Activated gamma-delta T cell treated with Interleukin-2 at 50 U/mL for 16 hours (primary cell): Measurements from ENCODE around the gene PNMA8A.

ENCODE experiments used
- DNase-seq: peaks from one replicate; pipeline ENCODE4 v3.0.0-alpha.2; 2020

The PNMA8A gene

DNA sequence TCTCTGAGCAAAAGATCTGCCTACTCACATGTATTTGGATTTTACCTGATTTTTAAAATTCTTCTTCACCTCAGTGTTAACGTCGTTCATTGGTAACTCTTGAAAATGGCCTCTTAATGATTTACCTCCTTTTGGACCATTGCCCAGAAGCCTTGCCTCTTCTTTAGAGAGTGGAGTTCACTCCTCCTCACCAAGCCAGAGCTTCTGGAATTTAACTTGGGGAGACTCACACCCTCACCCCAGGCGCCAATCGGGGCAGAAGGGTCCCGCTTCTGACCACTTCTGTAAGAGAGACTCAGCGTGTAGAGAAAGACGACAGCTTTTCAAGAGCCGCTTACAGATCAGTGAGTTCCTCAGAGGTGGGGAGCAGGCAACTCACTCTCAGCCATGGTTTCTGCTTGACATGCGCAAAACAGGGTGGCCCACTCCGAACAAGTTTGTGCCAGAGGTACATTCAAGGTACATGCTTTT, 45.3 kb downstream of the PNMA8A start:
- no peak for DNase-seq

DNA sequence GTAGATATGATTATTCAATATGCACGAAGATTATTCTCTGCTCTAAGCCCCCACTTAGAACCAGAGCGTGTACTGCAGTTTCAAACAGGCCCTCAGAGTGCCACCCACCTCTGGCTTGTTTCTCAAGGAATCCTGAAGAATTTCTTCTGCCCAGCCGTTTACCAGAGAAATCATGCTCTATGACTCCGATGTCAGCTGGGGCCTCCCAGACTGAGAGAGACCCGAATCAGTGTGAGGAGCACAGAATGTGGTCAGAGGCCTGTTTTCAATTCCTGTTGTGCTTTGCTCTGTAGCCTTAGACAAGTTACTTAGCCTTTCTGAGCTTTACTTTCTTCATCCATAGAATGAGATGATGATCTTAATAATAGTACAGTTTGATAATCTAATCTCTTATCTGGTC, 48.2 kb downstream of the PNMA8A start:
- DNase-seq = no peak

DNA sequence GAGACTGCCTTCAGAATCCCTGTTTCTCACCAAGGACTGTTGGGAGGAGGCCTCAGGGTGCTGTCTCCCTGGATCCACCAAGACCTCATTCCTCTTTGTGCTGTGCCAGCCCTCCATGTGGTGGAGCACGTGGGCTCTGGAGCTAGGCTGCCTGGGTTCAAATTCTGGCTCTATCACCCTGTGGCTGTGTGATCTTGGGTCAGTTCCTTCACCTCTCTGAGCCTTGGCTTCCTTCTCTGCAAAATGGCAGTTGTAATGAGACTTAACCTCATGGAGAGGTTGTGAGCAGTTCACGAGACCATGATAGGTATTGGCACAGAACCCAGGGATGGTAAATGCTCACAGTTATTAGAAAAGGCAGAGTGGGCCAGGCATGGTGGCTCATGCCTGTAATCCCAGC, 49.0 kb downstream of the PNMA8A start:
- no peak for DNase-seq

DNA sequence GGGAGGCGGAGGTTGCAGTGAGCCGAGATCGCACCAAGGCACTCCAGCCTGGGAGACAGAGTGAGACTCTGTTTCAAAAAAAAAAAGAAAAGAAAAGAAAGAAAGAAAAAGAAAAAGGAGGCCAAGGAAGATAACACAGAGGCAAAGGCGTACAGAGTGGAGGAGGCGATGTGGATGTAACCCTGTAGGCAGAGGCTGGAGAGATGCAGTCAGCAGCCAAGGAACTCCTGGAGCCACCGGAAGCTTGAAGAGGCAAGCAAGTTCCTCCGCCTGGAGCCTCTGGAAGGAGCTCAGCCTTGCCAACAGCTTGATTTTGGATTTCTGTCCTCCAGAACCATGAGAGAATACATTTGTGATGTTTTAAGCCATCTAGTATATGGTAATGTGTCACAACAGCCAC, 51.3 kb downstream of the PNMA8A start:
- DNase-seq = no peak
